GM19238 (cell line): ENCODE measurements around the gene CCDC51.
"Not testable (repeated sequence)": the region's sequence is repeated elsewhere in the genome, so short reads cannot be mapped to it uniquely, and the experiment has no call there.

ENCODE experiments used
- DNase-seq: peaks from one replicate; pipeline ENCODE4 v3.0.0; 2011; ENCODE audit warnings: low spot score; ENCODE audit not compliant: insufficient read length

Gene CCDC51

GRCh38 chr3:48407542-48408099, 32.3 kb downstream of the CCDC51 start:
- peak; percentile 1 for DNase-seq

GRCh38 chr3:48406443-48407431, 33.2 kb downstream of the CCDC51 start:
- peak; percentile 2 for DNase-seq

GRCh38 chr3:48405971-48406370, 33.9 kb downstream of the CCDC51 start:
- DNase-seq, result peak; percentile 0

- DNase-seq, result no peak
Observed at GRCh38 chr3:48405343-48405881, 34.5 kb downstream of the CCDC51 start.

- DNase-seq, result no peak
Observed at GRCh38 chr3:48404440-48405342, 35.2 kb downstream of the CCDC51 start.

GRCh38 chr3:48403533-48404439, 36.1 kb downstream of the CCDC51 start:
- no peak for DNase-seq

- DNase-seq, result no peak
Observed at GRCh38 chr3:48402907-48403306, 37.0 kb downstream of the CCDC51 start.

- DNase-seq, result no peak
Observed at GRCh38 chr3:48402281-48402732, 37.6 kb downstream of the CCDC51 start.

- DNase-seq, result not testable (repeated sequence)
Observed at GRCh38 chr3:48401434-48401901, 38.5 kb downstream of the CCDC51 start.

- DNase-seq, result peak; percentile 81
Observed at GRCh38 chr3:48400824-48401433, 39.0 kb downstream of the CCDC51 start.

- DNase-seq, result no peak
Observed at GRCh38 chr3:48399387-48400172, 40.3 kb downstream of the CCDC51 start.

- DNase-seq, result no peak
Observed at GRCh38 chr3:48398701-48399386, 41.1 kb downstream of the CCDC51 start.

GRCh38 chr3:48397767-48398681, 41.9 kb downstream of the CCDC51 start:
- peak; percentile 1 for DNase-seq

- DNase-seq, result no peak
Observed at GRCh38 chr3:48395714-48396113, 44.2 kb downstream of the CCDC51 start.

GRCh38 chr3:48394391-48394790, 45.5 kb downstream of the CCDC51 start:
- DNase-seq, result no peak

- DNase-seq, result no peak
Observed at GRCh38 chr3:48388966-48389365, 51.0 kb downstream of the CCDC51 start.

GRCh38 chr3:48387634-48388033, 52.3 kb downstream of the CCDC51 start:
- no peak for DNase-seq
